Measurements from ENCODE around the gene CYP27C1. TPM values are rescaled to one million over a fixed set of nuclear protein-coding genes. Genes with fewer than 3 reads are reported as not detected.
A peak's percentile ranks its signal among the peaks of the same experiment; 100 is the strongest.

CYP27C1 gene
- total and polyA plus RNA-seq, 12 donors = 0.11 to 0.97 (median 0.22) TPM; not detected in 3

GRCh38 chr2:127185093-127185492, 35.0 kb downstream of the CYP27C1 start:
- no peak overlapping the region for H3K4me3 ChIP-seq
- TF ChIP-seq POLR2A (IDR thresholded peaks at IDR 0.05) = no peak
- peak in 1 of 6 experiments; percentile 4 for TF ChIP-seq CTCF (IDR thresholded peaks at IDR 0.05)
- H3K36me3 ChIP-seq (replicated peaks in 1 of 2) = no peaks in the 10 kb centered on the region
- no peaks in the 10 kb centered on the region for H3K4me1 ChIP-seq (replicated peaks in 1 of 2)
- intact Hi-C loops (cut with DNase I) = no loop called here
- no peaks in the 10 kb centered on the region for H3K27me3 ChIP-seq
- no peaks in the 10 kb centered on the region for H3K9me3 ChIP-seq (replicated peaks in 1 of 3)
- 70 to 81% (median 74%) methylated on average over 8 to 9 of the region's 9 CpGs for WGBS, 4 donors
- DNase-seq = peak in 1 of 7 donors; percentile 49
- H3K27ac ChIP-seq = no peak overlapping the region

GRCh38 chr2:127183771-127184170, 36.3 kb downstream of the CYP27C1 start:
- no peak overlapping the region for H3K27ac ChIP-seq
- no peaks in the 10 kb centered on the region for H3K27me3 ChIP-seq
- H3K4me1 ChIP-seq (replicated peaks in 1 of 2) = no peaks in the 10 kb centered on the region
- TF ChIP-seq CTCF (IDR thresholded peaks at IDR 0.05) = no peak
- TF ChIP-seq POLR2A (IDR thresholded peaks at IDR 0.05) = no peak
- no peaks in the 10 kb centered on the region for H3K9me3 ChIP-seq (replicated peaks in 1 of 3)
- intact Hi-C loops (cut with DNase I) = no loop called here
- DNase-seq = no peak
- 68 to 83% (median 80%) methylated on average over 3 of the region's 3 CpGs for WGBS, 4 donors
- H3K4me3 ChIP-seq = no peak overlapping the region
- no peaks in the 10 kb centered on the region for H3K36me3 ChIP-seq (replicated peaks in 1 of 2)

GRCh38 chr2:127182626-127183458, 37.3 kb downstream of the CYP27C1 start:
- no peaks in the 10 kb centered on the region for H3K36me3 ChIP-seq (replicated peaks in 1 of 2)
- H3K4me1 ChIP-seq (replicated peaks in 1 of 2) = no peaks in the 10 kb centered on the region
- no peaks in the 10 kb centered on the region for H3K27me3 ChIP-seq
- no peaks in the 10 kb centered on the region for H3K9me3 ChIP-seq (replicated peaks in 1 of 3)
- peak in 1 of 7 donors; percentile 37 for DNase-seq
- WGBS, 4 donors = 87 to 93% (median 90%) methylated on average over 10 of the region's 10 CpGs
- H3K27ac ChIP-seq = no peak overlapping the region
- no peak for TF ChIP-seq CTCF (IDR thresholded peaks at IDR 0.05)
- TF ChIP-seq POLR2A (IDR thresholded peaks at IDR 0.05) = no peak
- H3K4me3 ChIP-seq = no peak overlapping the region
- intact Hi-C loops (cut with DNase I) = no loop called here

- H3K27me3 ChIP-seq = no peaks in the 10 kb centered on the region
- H3K4me1 ChIP-seq (replicated peaks in 1 of 2) = no peaks in the 10 kb centered on the region
- H3K27ac ChIP-seq = no peak overlapping the region
- TF ChIP-seq POLR2A (IDR thresholded peaks at IDR 0.05) = no peak
- intact Hi-C loops (cut with DNase I) = no loop called here
- H3K36me3 ChIP-seq (replicated peaks in 1 of 2) = no peaks in the 10 kb centered on the region
- no peaks in the 10 kb centered on the region for H3K9me3 ChIP-seq (replicated peaks in 1 of 3)
- H3K4me3 ChIP-seq = no peak overlapping the region
- WGBS, 4 donors = 70 to 86% (median 81%) methylated on average over 4 of the region's 4 CpGs
- DNase-seq = peak in 1 of 7 donors; percentile 27
Measured at GRCh38 chr2:127181851-127182250, 38.2 kb downstream of the CYP27C1 start.

GRCh38 chr2:127179766-127180165, 40.3 kb downstream of the CYP27C1 start:
- no peaks in the 10 kb centered on the region for H3K27me3 ChIP-seq
- H3K27ac ChIP-seq = no peak overlapping the region
- 59 to 79% (median 73%) methylated on average over 3 of the region's 3 CpGs for WGBS, 4 donors
- TF ChIP-seq CTCF (IDR thresholded peaks at IDR 0.05) = no peak
- no peak for TF ChIP-seq POLR2A (IDR thresholded peaks at IDR 0.05)
- intact Hi-C loops (cut with DNase I) = no loop called here
- DNase-seq = peak in 2 of 7 donors; percentile 19 to 45
- no peak overlapping the region for H3K4me3 ChIP-seq
- H3K9me3 ChIP-seq (replicated peaks in 1 of 3) = no peaks in the 10 kb centered on the region
- no peaks in the 10 kb centered on the region for H3K36me3 ChIP-seq (replicated peaks in 1 of 2)
- peaks cover 0 to 12% of the 10 kb centered on the region in 2 donors for H3K4me1 ChIP-seq (replicated peaks in 1 of 2)

Measured in adrenal gland (tissue), 12 donors.